ENCODE measurements around the gene RIF1. TPM values are rescaled to one million over a fixed set of nuclear protein-coding genes. Genes with fewer than 3 reads are reported as not detected.
"Not testable (repeated sequence)": the region's sequence is repeated elsewhere in the genome, so short reads cannot be mapped to it uniquely, and the experiment has no call there.

RIF1 gene
- total and polyA plus RNA-seq, 4 donors: 15.5 to 66.1 (median 35.7) TPM

DNA sequence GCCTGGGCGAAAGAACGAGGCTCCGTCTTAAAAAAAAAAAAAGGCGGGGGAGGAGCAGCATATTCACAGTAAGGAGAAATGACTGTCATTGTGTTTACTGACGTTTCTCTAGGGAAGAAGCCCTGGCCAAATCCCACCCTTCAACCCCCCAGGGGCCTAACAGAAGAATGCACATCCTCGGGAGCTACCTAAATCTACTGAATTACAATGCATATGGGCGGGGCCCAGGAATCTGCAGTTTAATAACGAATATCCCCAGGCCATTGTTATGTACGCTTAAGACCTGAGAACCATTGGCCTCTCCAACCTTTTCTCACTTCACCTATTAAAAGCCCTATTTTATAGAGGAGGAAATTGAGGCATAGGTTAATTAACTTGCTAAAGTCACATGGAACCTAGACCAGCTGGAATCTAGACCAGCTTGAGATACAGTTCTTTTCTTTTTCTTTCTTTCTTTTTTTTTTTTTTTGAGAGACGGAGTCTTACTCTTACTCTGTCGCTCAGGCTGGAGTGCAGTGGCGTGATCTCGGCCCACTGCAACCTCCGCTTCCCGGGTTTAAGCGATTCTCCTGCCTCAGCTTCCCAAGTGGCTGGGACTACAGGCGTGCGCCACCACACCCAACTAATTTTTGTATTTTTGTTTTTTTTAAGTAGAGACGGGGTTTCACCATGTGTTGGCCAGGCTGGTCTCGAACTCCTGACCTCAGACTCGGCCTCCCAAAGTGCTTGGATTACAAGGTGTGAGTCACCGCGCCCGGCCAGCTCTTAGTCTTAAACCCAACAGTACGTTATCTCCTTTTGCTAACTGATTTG lies 708 bp upstream of the RIF1 start:
- WGBS (ENCODE audit: insufficient coverage): 88% methylated on average over 12 of the region's 25 CpGs
- H3K9me3 ChIP-seq (ENCODE audit: control insufficient read depth, insufficient read depth, low read length): no peaks in the 10 kb centered on the region
- H3K36me3 ChIP-seq (ENCODE audit: control insufficient read depth, insufficient read depth, low read length): peaks cover 10% of the 10 kb centered on the region
- H3K27me3 ChIP-seq (ENCODE audit: control insufficient read depth, insufficient read depth, low read length): no peaks in the 10 kb centered on the region
- H3K27ac ChIP-seq (ENCODE audit: low read depth, low read length): peak overlapping the region; percentile 98
- H3K4me3 ChIP-seq (ENCODE audit: low read depth, low read length): peak overlapping the region; percentile 96
- H3K4me1 ChIP-seq (ENCODE audit: control insufficient read depth, insufficient read depth, low read length): peaks cover 10% of the 10 kb centered on the region
- DNase-seq (ENCODE audit: low read depth in 4 of 6, low spot score in 6 of 6): no peak

DNA sequence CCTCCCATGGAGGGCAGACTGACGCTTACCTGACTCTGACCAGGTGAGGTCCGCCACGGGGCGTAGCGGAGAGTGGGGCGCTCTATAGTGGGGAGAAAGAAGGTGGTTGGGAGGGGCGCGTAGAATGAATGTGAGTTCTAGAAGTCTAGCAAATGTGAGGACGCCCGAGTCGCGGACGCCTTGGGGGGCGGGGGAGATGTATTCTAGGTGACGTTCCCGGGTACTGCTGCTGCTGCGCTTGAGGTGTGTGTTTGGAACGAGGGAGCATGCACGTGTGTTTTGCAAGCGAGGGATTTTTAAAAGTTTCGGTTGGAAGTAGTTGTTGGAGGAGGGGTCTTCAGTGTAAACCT lies 758 bp downstream of the RIF1 start:
- Histone ChIP-seq H3K4me1 (ENCODE audit: control insufficient read depth, insufficient read depth, low read length) (peaks cover 10% of the 10 kb centered on the region), H3K9me3 (ENCODE audit: control insufficient read depth, insufficient read depth, low read length) (no peaks in the 10 kb centered on the region), H3K4me3 (ENCODE audit: low read depth, low read length) (peak overlapping the region; percentile 96), H3K27ac (ENCODE audit: low read depth, low read length) (peak overlapping the region; percentile 98), H3K27me3 (ENCODE audit: control insufficient read depth, insufficient read depth, low read length) (no peaks in the 10 kb centered on the region), H3K36me3 (ENCODE audit: control insufficient read depth, insufficient read depth, low read length) (peaks cover 19% of the 10 kb centered on the region)
- peak in 2 of 6 donors; percentile 6 to 51 for DNase-seq (ENCODE audit: low read depth in 4 of 6, low spot score in 6 of 6)
- WGBS (ENCODE audit: insufficient coverage): 0% methylated on average over 21 of the region's 21 CpGs

DNA sequence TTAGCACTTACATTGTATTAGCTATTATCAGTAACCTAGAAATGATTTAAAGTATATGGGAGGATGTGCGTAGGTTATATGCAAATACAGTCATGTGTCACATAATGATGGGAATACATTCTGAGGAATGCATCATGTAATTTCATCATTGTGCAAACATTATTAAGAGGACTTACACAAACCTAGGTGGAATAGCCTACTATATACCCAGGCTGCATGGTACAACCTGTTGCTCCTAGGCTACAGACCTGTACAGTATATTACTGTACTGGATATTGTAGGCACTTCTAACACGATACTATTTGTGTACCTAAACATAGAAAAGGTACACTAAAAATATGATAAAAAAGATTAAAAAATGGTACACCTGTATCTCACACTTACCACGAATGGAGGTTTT lies 7.9 kb downstream of the RIF1 start:
- H3K36me3 ChIP-seq (ENCODE audit: control insufficient read depth, insufficient read depth, low read length): peaks cover 49% of the 10 kb centered on the region
- H3K4me1 ChIP-seq (ENCODE audit: control insufficient read depth, insufficient read depth, low read length): no peaks in the 10 kb centered on the region
- WGBS (ENCODE audit: insufficient coverage): no CpG with 5 or more reads among the region's 3 CpGs
- no peaks in the 10 kb centered on the region for H3K27me3 ChIP-seq (ENCODE audit: control insufficient read depth, insufficient read depth, low read length)
- H3K27ac ChIP-seq (ENCODE audit: low read depth, low read length): no peak overlapping the region
- no peaks in the 10 kb centered on the region for H3K9me3 ChIP-seq (ENCODE audit: control insufficient read depth, insufficient read depth, low read length)
- DNase-seq (ENCODE audit: low read depth in 4 of 6, low spot score in 6 of 6): no peak
- H3K4me3 ChIP-seq (ENCODE audit: low read depth, low read length): no peak overlapping the region

DNA sequence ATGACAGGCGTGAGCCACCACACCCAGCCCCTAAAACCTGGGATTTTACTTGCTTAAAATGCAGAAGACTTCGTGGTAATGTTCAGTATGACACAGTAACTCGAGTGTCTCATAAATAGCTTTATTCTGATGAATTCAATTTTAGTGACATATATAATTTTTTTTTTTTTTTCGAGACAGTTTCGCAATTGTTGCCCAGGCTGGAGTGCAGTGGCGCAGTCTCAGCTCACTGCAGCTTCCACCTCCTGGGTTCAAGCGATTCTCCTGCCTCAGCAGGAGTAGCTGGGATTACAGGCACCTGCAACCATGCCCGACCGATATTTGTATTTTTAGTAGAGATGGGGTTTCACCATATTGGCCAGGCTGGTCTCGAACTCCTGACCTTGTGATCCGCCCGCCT lies 12.0 kb downstream of the RIF1 start:
- H3K9me3 ChIP-seq (ENCODE audit: control insufficient read depth, insufficient read depth, low read length); H3K27ac ChIP-seq (ENCODE audit: low read depth, low read length); H3K27me3 ChIP-seq (ENCODE audit: control insufficient read depth, insufficient read depth, low read length); H3K4me1 ChIP-seq (ENCODE audit: control insufficient read depth, insufficient read depth, low read length); DNase-seq (ENCODE audit: low read depth in 4 of 6, low spot score in 6 of 6); H3K4me3 ChIP-seq (ENCODE audit: low read depth, low read length): not testable (repeated sequence)
- peaks cover 47% of the 10 kb centered on the region for H3K36me3 ChIP-seq (ENCODE audit: control insufficient read depth, insufficient read depth, low read length)
- 100% methylated on average over 6 of the region's 12 CpGs for WGBS (ENCODE audit: insufficient coverage)

DNA sequence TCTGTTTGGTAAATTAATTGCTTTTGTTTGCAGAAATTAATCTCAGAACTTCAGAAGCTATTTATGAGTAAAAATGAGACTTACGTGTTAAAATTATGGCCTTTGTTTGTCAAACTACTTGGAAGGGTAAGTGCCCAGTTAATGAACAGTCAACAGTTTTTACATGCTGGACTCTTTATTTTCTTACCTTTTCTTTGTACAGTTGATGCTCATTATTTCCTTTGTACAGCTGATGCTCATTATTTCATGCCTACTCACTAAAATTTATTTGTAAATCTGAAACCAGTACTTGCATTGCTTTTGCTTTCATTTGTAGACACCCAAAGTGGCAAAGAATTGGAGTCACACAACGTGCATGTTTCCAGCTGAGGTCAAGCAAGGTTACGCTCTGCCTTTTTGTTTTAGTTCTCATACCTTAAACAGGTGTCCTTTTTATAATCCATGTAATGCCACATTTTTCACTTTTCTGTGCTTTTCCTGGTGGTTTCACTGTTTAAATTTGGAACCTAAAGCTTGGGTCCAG lies 13.3 kb downstream of the RIF1 start:
- H3K4me1 ChIP-seq (ENCODE audit: control insufficient read depth, insufficient read depth, low read length): no peaks in the 10 kb centered on the region
- no peak overlapping the region for H3K27ac ChIP-seq (ENCODE audit: low read depth, low read length)
- WGBS (ENCODE audit: insufficient coverage): 96% methylated on average over 2 of the region's 3 CpGs
- H3K36me3 ChIP-seq (ENCODE audit: control insufficient read depth, insufficient read depth, low read length): peaks cover 51% of the 10 kb centered on the region
- no peak for DNase-seq (ENCODE audit: low read depth in 4 of 6, low spot score in 6 of 6)
- H3K27me3 ChIP-seq (ENCODE audit: control insufficient read depth, insufficient read depth, low read length): no peaks in the 10 kb centered on the region
- no peak overlapping the region for H3K4me3 ChIP-seq (ENCODE audit: low read depth, low read length)
- H3K9me3 ChIP-seq (ENCODE audit: control insufficient read depth, insufficient read depth, low read length): no peaks in the 10 kb centered on the region

DNA sequence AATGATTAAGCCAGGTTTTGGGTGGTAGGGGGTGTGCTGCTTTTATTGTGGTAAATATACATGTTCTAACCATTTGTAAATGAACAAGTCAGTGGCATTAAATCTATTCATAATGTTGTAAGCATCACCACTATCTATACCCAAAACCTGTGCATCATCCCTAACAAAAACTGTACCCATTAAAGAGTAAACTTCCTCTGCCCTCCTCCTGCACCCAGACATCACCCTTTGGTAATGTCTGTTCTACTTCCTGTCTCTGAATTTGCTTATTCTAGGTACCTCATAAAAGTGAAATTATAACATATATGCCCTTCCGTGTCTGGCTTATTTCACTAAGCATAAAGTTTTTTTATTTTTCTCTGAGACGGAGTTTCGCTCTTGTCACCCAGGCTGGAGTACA lies 14.1 kb downstream of the RIF1 start:
- H3K27ac ChIP-seq (ENCODE audit: low read depth, low read length): no peak overlapping the region
- H3K4me3 ChIP-seq (ENCODE audit: low read depth, low read length): no peak overlapping the region
- DNase-seq (ENCODE audit: low read depth in 4 of 6, low spot score in 6 of 6): no peak
- H3K4me1 ChIP-seq (ENCODE audit: control insufficient read depth, insufficient read depth, low read length): no peaks in the 10 kb centered on the region
- WGBS (ENCODE audit: insufficient coverage): 100% methylated on average over 2 of the region's 3 CpGs
- H3K27me3 ChIP-seq (ENCODE audit: control insufficient read depth, insufficient read depth, low read length): no peaks in the 10 kb centered on the region
- H3K9me3 ChIP-seq (ENCODE audit: control insufficient read depth, insufficient read depth, low read length): no peaks in the 10 kb centered on the region
- peaks cover 43% of the 10 kb centered on the region for H3K36me3 ChIP-seq (ENCODE audit: control insufficient read depth, insufficient read depth, low read length)

DNA sequence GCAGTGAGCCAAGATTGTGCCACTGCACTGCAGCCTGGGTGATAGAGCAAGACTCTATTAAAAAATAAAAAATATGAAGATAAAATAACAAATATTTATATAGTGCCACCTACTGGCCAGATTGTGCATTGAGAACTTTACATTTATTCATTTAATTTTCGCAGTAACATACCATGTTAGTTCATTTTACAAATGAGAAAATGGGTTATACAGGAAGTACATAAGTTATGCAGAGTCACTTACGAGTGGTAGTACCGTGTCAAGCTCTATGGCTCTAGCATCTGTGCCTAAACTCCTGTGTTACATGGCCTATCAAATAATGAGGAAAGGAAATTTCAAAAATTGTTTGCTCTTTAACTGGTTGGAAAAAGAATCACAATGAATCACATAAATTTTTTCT lies 27.9 kb downstream of the RIF1 start:
- no peak overlapping the region for H3K27ac ChIP-seq (ENCODE audit: low read depth, low read length)
- no peaks in the 10 kb centered on the region for H3K9me3 ChIP-seq (ENCODE audit: control insufficient read depth, insufficient read depth, low read length)
- H3K27me3 ChIP-seq (ENCODE audit: control insufficient read depth, insufficient read depth, low read length): no peaks in the 10 kb centered on the region
- H3K36me3 ChIP-seq (ENCODE audit: control insufficient read depth, insufficient read depth, low read length): peaks cover 34% of the 10 kb centered on the region
- peak in 2 of 6 donors; percentile 24 to 57 for DNase-seq (ENCODE audit: low read depth in 4 of 6, low spot score in 6 of 6)
- no CpG with 5 or more reads among the region's 3 CpGs for WGBS (ENCODE audit: insufficient coverage)
- H3K4me3 ChIP-seq (ENCODE audit: low read depth, low read length): no peak overlapping the region
- H3K4me1 ChIP-seq (ENCODE audit: control insufficient read depth, insufficient read depth, low read length): no peaks in the 10 kb centered on the region

DNA sequence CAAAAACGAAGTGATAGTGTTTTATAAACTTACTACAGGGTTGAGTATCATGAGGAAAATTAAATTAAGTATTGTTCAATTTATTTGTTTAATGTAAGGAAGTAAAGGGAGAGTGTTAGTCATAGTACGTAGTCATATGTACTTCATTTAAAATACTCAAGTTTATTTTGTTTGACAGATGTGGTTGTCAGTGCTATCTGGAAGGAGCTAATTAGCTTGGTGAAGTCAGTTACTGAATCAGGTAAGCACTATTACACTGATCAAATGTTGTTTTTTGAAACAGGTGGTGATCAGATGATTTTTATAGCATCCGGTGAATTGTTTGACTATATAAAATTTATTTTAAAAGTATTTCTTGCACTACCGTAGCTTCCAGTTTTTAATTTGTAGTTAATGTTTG lies 28.8 kb downstream of the RIF1 start:
- Histone ChIP-seq H3K4me3 (ENCODE audit: low read depth, low read length) (no peak overlapping the region), H3K27me3 (ENCODE audit: control insufficient read depth, insufficient read depth, low read length) (no peaks in the 10 kb centered on the region), H3K36me3 (ENCODE audit: control insufficient read depth, insufficient read depth, low read length) (peaks cover 34% of the 10 kb centered on the region), H3K9me3 (ENCODE audit: control insufficient read depth, insufficient read depth, low read length) (no peaks in the 10 kb centered on the region), H3K4me1 (ENCODE audit: control insufficient read depth, insufficient read depth, low read length) (no peaks in the 10 kb centered on the region), H3K27ac (ENCODE audit: low read depth, low read length) (no peak overlapping the region)
- no CpG with 5 or more reads among the region's 4 CpGs for WGBS (ENCODE audit: insufficient coverage)
- DNase-seq (ENCODE audit: low read depth in 4 of 6, low spot score in 6 of 6): no peak

DNA sequence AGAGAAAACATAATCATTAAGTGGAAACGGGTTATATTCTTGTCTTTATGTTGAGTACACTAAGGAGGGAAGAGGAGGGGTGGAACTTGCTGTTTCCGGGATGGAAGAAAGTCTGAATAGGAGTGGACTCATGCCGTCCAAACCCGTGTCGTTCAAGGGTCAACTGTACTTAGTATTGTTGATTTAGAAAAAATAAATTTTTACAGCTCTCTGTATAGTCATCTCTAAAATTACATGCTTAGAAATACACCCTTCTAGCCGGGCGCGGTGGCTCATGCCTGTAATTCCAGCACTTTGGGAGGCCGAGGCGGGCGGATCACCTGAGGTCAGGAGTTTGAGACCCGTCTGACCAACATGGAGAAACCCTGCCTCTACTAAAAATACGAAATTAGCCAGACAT lies 29.4 kb downstream of the RIF1 start:
- Histone ChIP-seq H3K9me3 (ENCODE audit: control insufficient read depth, insufficient read depth, low read length) (no peaks in the 10 kb centered on the region), H3K4me1 (ENCODE audit: control insufficient read depth, insufficient read depth, low read length) (no peaks in the 10 kb centered on the region), H3K36me3 (ENCODE audit: control insufficient read depth, insufficient read depth, low read length) (peaks cover 30% of the 10 kb centered on the region), H3K27ac (ENCODE audit: low read depth, low read length) (no peak overlapping the region), H3K4me3 (ENCODE audit: low read depth, low read length) (no peak overlapping the region), H3K27me3 (ENCODE audit: control insufficient read depth, insufficient read depth, low read length) (no peaks in the 10 kb centered on the region)
- no peak for DNase-seq (ENCODE audit: low read depth in 4 of 6, low spot score in 6 of 6)
- 98% methylated on average over 5 of the region's 13 CpGs for WGBS (ENCODE audit: insufficient coverage)

DNA sequence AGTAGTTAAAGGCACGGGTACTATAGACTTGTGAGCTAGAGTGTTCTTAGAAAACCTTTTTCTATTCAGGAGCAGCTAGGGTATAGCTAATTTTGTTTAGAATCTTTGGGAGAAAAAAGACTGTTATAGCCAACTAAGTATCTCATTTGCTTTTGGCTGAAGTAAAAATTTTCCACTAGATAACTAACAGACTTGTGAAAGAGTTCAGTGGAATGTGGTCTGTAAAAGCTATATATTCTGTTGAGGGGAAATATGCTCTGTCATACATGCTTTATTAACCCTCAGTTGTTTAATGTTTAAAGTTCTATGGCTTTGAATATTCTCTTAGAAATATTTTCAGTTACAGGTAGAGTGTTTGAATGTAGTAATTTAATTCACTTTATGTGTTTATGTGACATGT lies 49.7 kb downstream of the RIF1 start:
- no peaks in the 10 kb centered on the region for H3K4me1 ChIP-seq (ENCODE audit: control insufficient read depth, insufficient read depth, low read length)
- peaks cover 18% of the 10 kb centered on the region for H3K36me3 ChIP-seq (ENCODE audit: control insufficient read depth, insufficient read depth, low read length)
- H3K4me3 ChIP-seq (ENCODE audit: low read depth, low read length): no peak overlapping the region
- no peak overlapping the region for H3K27ac ChIP-seq (ENCODE audit: low read depth, low read length)
- WGBS (ENCODE audit: insufficient coverage): 80% methylated on average over 1 of the region's 1 CpG
- no peaks in the 10 kb centered on the region for H3K9me3 ChIP-seq (ENCODE audit: control insufficient read depth, insufficient read depth, low read length)
- DNase-seq (ENCODE audit: low read depth in 4 of 6, low spot score in 6 of 6): no peak
- H3K27me3 ChIP-seq (ENCODE audit: control insufficient read depth, insufficient read depth, low read length): no peaks in the 10 kb centered on the region

All from spinal cord (tissue), 10 donors.